CMK (cell line): Measurements from ENCODE around the gene OPN4.
A peak's percentile ranks its signal among the peaks of the same experiment; 100 is the strongest.
"Not testable (repeated sequence)": the region's sequence is repeated elsewhere in the genome, so short reads cannot be mapped to it uniquely, and the experiment has no call there.

ENCODE experiments used
- DNase-seq: peaks from one replicate; pipeline ENCODE4 v3.0.0-alpha.2; 2010; ENCODE audit warnings: low read depth

The OPN4 gene

GRCh38 chr10:86654411-86655172 lies at the start of gene OPN4:
Gene OPN4, plus strand, starts transcription at chr10:86654547. Its CDS starts 237 bp downstream, at chr10:86654784.
- DNase-seq: no peak

GRCh38 chr10:86607674-86608073 lies 46.7 kb upstream of the OPN4 start:
- no peak for DNase-seq

GRCh38 chr10:86609920-86610319 lies 44.4 kb upstream of the OPN4 start:
- no peak for DNase-seq

GRCh38 chr10:86611386-86611785 lies 43.0 kb upstream of the OPN4 start:
- no peak for DNase-seq

- no peak for DNase-seq
These were observed 41.3 kb upstream of the OPN4 start for GRCh38 chr10:86613096-86613495.

- no peak for DNase-seq
These were observed 40.4 kb upstream of the OPN4 start for GRCh38 chr10:86613905-86614304.

- peak; percentile 5 for DNase-seq
These were observed 39.5 kb upstream of the OPN4 start for GRCh38 chr10:86614853-86615252.

GRCh38 chr10:86617278-86617677 lies 37.1 kb upstream of the OPN4 start:
- not testable (repeated sequence) for DNase-seq

GRCh38 chr10:86628311-86628710 lies 26.0 kb upstream of the OPN4 start:
- DNase-seq: no peak

- no peak for DNase-seq
These were observed 24.3 kb upstream of the OPN4 start for GRCh38 chr10:86630079-86630478.

GRCh38 chr10:86632009-86632800 lies 22.1 kb upstream of the OPN4 start:
- DNase-seq: no peak

GRCh38 chr10:86632951-86633350 lies 21.4 kb upstream of the OPN4 start:
- DNase-seq: no peak

- no peak for DNase-seq
These were observed 18.9 kb upstream of the OPN4 start for GRCh38 chr10:86635402-86635801.

- DNase-seq: no peak
These were observed 18.0 kb upstream of the OPN4 start for GRCh38 chr10:86636311-86636710.

- no peak for DNase-seq
These were observed 12.3 kb upstream of the OPN4 start for GRCh38 chr10:86642021-86642420.

GRCh38 chr10:86642499-86642898 lies 11.8 kb upstream of the OPN4 start:
- DNase-seq: no peak

GRCh38 chr10:86644152-86644793 lies 10.1 kb upstream of the OPN4 start:
- no peak for DNase-seq

- DNase-seq: no peak
These were observed 9.4 kb upstream of the OPN4 start for GRCh38 chr10:86644794-86645445.

- DNase-seq: not testable (repeated sequence)
These were observed 8.7 kb upstream of the OPN4 start for GRCh38 chr10:86645621-86646165.

GRCh38 chr10:86646532-86646931 lies 7.8 kb upstream of the OPN4 start:
- DNase-seq: no peak

- DNase-seq: no peak
These were observed 7.4 kb upstream of the OPN4 start for GRCh38 chr10:86646933-86647332.
